Stimulated activated CD8-positive, alpha-beta memory T cell treated with anti-CD3 and anti-CD28 coated beads, Interleukin-7, amount 100 ng/mL, for 1 hour (primary cell): ENCODE measurements around the gene NF2.

Experiments
- DNase-seq, 2 donors: peaks; one replicate each; pipeline ENCODE4 v3.0.0-alpha.2; 2020; ENCODE audit warnings: low read depth in 2 of 2

Gene NF2

GRCh38 chr22:29720811-29721323 lies 117.4 kb downstream of the NF2 start:
- DNase-seq = no peak

- no peak for DNase-seq
These were observed 118.7 kb downstream of the NF2 start for GRCh38 chr22:29722151-29722550.

- DNase-seq = no peak
These were observed 119.2 kb downstream of the NF2 start for GRCh38 chr22:29722587-29722986.

- DNase-seq = no peak
These were observed 120.3 kb downstream of the NF2 start for GRCh38 chr22:29723766-29724165.

GRCh38 chr22:29724843-29725242 lies 121.4 kb downstream of the NF2 start:
- no peak for DNase-seq

- no peak for DNase-seq
These were observed 122.7 kb downstream of the NF2 start for GRCh38 chr22:29726106-29726505.

GRCh38 chr22:29726512-29727130 lies 123.2 kb downstream of the NF2 start:
- DNase-seq = no peak

- DNase-seq = no peak
These were observed 123.7 kb downstream of the NF2 start for GRCh38 chr22:29727131-29727523.

GRCh38 chr22:29729161-29729560 lies 125.7 kb downstream of the NF2 start:
- DNase-seq = no peak

- DNase-seq = no peak
These were observed 127.8 kb downstream of the NF2 start for GRCh38 chr22:29731058-29731850.

- DNase-seq = no peak
These were observed 129.4 kb downstream of the NF2 start for GRCh38 chr22:29732883-29733282.

GRCh38 chr22:29733362-29734201 lies 130.1 kb downstream of the NF2 start:
- no peak for DNase-seq

GRCh38 chr22:29734406-29734805 lies 131.0 kb downstream of the NF2 start:
- DNase-seq = no peak

GRCh38 chr22:29734838-29735237 lies 131.4 kb downstream of the NF2 start:
- no peak for DNase-seq

- DNase-seq = no peak
These were observed 132.0 kb downstream of the NF2 start for GRCh38 chr22:29735416-29735815.

- DNase-seq = no peak
These were observed 134.1 kb downstream of the NF2 start for GRCh38 chr22:29737251-29738117.

- no peak for DNase-seq
These were observed 134.8 kb downstream of the NF2 start for GRCh38 chr22:29738118-29738815.

- DNase-seq = no peak
These were observed 136.0 kb downstream of the NF2 start for GRCh38 chr22:29739346-29739875.

GRCh38 chr22:29740216-29740615 lies 136.8 kb downstream of the NF2 start:
- no peak for DNase-seq

GRCh38 chr22:29741926-29742325 lies 138.5 kb downstream of the NF2 start:
- DNase-seq = no peak
